Measurements from ENCODE around the gene MMP14.
"Not testable (repeated sequence)": the region's sequence is repeated elsewhere in the genome, so short reads cannot be mapped to it uniquely, and the experiment has no call there.

Gene MMP14

DNA sequence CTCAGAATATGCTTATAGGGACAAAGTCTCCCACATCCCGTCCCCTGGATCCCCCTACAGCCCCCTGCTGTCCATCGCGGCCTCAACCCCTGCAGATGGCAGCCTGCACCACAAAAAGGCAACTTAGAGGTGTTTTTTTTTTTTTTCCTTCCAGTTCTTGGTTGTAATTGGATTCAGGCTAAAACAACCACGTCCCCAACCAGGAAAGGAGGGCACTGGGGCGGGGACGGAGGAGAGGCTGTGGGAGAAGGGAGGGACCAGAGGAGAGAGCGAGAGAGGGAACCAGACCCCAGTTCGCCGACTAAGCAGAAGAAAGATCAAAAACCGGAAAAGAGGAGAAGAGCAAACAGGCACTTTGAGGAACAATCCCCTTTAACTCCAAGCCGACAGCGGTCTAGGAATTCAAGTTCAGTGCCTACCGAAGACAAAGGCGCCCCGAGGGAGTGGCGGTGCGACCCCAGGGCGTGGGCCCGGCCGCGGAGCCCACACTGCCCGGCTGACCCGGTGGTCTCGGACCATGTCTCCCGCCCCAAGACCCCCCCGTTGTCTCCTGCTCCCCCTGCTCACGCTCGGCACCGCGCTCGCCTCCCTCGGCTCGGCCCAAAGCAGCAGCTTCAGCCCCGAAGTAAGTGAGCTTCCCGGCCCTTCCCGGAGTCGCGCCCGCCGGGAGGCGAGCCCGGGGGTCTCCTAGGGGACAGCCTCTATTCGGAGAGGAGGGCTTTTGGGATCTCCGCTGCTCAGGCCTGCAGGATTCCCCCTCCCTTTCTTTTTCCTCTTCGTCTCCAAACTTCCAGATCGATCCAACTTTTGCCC is at the start of gene MMP14:
Gene MMP14, plus strand, starts transcription at position 285 of the 813 bp plus-strand sequence. Its CDS starts 233 bp downstream, at position 518.
- DNase-seq, result no peak

DNA sequence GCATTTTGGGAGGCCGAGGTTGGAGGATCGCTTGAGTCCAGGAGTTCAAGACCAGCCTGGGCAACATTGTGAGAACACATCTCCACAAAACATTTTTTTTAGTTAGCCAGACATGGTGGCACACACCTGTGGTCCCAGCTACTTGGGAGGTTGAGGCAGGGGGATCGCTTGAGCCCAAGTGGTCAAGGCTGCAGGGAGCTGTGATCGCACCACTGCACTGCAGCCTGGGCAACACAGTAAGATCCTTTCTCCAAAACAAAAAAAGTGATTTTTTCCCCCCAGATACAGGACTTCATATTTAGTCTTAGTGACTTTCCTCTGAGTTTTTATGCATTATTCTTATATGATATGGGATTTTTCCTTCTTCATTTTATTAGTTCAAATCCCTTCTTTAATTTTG is 49.7 kb upstream of the MMP14 start:
- DNase-seq, result no peak

DNA sequence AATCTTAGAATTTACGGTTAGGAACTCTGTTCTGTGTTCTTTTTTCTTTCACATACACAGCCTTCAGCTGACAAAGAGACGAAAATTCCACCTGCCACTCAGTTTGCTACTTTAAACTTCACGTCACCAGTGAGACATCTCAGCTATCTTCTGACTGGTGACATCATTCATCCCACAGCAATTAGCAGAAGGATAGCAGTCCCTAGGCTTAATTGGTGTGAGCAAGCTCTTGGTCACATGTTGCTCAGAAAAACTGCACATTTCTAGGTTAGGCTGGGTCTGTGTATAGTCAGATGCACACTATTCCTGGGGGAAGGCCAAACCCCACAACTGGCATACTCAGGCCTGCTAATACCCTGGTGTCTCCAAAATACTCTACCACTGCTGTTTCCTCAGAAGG is 45.1 kb upstream of the MMP14 start:
- no peak for DNase-seq

DNA sequence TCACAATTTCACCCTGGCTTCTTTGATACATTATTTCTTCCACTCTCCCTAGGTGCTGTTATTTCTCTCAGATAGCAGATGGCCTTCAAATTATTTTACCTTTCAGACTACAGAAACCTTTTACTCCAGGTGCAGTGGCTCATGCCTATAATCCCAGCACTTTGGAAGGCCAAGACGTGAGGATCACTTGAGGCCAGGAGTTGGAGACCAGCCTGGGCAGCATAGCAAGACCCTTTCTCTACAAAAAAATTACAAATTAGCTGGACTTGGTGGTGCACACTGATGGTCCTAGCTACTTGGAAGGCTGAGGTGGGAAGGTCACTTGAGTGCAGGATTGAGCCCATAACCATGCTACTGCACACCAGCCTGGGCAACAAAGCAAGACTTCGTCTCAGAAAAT is 44.2 kb upstream of the MMP14 start:
- DNase-seq, result no peak

DNA sequence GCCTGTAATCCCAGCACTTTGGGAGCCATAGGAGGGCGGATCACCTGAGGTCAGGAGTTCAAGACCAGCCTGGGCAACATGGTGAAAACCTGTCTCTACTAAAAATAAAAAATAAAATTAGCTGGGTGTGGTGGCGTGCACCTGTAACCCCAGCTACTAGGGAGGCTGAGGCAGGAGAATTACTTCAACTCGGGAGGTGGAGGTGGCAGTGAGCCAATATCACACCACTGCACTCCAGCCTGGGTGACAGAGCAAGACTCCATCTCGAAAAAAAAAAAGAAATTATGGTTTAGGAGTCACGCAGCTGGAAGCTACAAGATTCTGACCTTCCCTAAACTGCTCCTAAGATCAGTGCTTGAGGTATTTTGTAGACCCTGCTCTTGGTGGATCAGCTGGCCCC is 42.8 kb upstream of the MMP14 start:
- DNase-seq, result not testable (repeated sequence)

DNA sequence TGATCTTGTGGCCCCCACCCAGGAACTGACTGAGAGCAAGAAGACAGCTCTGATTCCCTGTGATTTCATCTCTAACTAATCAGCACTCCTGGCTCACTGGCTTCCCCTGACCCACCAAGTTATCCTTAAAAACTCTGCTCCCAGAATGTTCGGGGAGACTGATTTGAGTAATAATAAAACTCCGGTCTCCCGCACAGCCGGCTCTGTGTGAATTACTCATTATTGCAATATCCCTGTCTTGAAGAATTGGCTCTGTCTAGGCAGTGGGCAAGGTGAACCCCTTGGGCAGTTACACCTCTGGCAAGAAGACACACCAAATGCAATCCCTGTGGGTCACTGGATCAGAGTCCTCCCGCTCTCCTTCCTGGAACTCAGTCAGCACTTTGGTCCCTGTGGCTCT is 42.4 kb upstream of the MMP14 start:
- no peak for DNase-seq

DNA sequence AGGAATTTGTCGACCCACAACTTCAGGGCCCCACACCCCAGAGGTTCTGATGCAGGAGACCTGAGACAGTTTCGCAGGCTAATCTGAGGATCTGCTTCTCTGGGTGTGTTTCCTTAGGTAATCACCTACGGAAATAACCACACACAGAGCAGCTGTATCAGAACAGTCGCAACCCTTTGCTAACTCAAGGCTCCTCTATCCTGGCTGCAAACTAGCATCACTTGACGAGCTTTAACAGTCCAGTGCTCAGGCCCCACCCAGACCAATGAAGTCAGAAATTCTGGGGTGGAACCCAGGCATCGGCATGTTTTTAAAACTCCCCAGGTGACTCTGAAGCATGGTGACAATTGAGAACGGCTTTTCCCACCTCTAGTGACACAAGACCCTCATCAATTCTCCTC is 41.8 kb upstream of the MMP14 start:
- DNase-seq, result no peak

DNA sequence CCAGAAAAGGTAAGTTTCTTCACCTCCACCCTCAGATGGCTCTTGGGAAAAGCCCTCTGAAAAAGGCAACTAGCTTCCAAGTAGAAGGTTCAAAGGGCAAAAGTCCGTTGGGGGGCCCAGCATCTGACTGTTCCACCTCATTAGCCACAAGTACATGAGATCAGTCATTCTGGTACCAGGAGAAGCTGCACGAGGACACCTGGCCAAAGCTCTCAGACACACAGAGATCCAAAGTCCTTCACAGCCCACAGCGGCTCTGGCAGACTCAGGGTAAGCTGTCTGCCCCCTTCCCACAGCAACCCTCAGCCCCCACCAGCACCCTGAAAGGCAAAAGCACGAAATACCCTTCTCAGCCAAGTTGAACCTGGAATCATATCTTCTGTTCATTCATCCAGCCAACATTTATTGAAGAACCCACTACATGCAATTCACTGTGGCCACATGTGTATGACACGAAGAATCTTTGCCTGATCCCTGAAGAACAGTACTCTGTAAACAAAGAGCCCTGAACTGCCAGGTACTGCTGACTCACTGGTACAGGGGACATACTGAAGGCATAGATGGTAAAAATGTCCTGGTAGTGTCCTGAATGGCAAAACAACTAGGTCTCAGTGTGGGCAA is 40.2 kb upstream of the MMP14 start:
- DNase-seq, result no peak

- DNase-seq, result no peak
These were observed 39.1 kb upstream of the MMP14 start for GRCh38 chr14:22797017-22797917.

DNA sequence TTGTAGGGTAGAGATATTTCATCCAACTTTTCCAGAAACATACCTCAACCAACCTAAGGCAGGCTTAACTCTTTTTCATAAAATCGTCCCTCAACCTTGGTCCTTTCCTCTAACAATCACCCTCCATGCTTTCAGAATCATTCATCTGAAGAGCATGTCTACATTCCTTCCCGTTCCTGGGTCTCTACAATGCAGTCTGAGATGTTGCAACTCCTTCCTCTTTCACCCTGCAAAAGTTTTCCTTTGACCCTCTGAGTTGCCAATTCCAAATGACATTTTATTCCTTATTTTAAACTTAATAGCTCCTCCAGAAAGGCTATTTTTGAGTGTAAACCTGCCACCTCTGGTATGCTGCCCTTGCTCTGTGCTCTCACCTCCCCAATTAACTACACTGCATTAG is 37.9 kb upstream of the MMP14 start:
- no peak for DNase-seq

DNA sequence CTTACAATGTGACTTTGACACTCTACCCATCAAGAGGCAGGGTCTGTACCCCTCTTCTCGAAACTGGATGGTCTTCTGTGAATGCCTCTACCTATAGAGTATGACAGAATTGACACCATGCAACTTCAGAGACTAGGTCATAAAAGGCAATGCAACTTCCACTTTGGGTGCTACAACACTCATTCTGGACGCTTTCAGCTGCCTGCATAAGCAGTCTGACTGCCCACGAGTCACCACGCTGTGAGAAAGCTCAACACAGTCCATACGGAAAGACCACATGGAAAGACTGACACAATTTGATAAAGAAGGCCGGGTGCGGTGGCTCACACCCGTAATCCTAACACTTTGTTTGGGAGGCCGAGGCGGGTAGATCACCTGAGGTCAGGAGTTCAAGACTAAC is 36.0 kb upstream of the MMP14 start:
- DNase-seq, result no peak

- DNase-seq, result no peak
These were observed 34.7 kb upstream of the MMP14 start for GRCh38 chr14:22801716-22802115.

- DNase-seq, result no peak
These were observed 33.3 kb upstream of the MMP14 start for GRCh38 chr14:22802860-22803686.

DNA sequence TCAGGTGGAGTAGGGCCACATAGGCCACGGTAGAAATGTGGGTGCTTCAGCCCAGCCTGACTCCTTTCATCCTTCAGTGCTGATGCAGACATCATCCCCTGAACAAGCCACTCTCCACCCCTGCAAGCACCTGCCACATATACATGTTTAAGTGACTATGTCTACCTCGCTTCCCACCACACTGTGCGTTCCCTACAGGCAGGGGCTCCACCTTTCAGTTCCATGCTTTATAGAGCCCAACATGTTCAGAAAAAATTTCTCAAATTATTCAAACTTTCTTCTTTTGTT is 32.8 kb upstream of the MMP14 start:
- DNase-seq, result no peak

DNA sequence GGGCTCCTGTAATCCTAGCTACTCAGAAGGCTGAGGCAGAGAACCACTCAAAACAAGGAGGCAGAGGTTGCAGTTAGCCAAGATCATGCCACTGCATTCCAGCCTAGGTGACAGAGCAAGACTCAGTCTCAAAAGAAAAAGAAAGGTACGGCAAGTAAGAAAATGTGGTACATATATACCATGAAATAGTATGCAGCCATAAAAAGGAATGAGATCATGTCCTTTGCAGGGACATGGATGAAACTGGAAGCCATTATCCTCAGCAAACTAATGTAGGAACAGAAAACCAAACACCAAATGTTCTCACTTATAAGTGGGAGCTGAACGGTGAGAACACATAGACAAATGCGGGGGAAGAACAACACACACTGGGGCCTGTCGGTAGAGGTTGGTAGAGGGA is 31.1 kb upstream of the MMP14 start:
- DNase-seq, result not testable (repeated sequence)

GRCh38 chr14:22807432-22808087 is 28.8 kb upstream of the MMP14 start:
- no peak for DNase-seq

DNA sequence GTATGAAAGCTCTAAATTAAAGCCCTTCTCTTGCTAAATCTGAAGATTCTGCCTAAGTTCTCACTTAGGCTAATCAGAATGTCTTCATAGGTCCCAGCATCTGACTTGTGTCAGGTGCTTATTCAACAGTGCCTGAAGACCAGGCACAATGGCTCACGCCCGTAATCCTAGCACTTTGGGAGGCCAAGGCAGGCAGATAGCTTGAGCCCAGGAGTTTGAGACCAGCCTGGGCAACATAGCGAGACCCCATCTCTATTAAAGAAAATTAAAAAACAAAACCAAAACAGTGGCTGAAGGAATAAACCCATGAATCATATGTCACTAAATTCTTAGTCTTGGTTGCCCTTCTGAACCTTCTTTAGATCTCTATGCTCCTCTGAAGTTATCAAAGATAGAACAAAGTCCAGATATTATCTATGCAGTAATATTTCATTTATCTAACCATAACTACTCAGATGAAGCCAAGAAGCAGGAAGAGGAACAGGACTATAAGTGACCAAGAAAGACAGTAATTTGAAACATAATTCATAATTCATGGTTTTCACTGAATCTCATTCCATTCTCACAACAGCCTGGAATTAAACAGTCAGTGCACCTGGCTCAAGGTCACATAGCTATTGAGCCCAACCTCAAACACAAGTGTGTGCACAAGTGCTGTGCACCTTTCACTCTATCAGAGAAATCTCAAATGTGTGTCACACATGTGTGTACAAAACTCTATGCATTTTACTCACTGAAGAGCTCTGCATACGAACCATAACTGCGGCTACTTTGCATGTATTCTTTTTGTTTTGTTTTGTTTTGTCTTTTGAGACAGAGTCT is 27.8 kb upstream of the MMP14 start:
- DNase-seq, result no peak

DNA sequence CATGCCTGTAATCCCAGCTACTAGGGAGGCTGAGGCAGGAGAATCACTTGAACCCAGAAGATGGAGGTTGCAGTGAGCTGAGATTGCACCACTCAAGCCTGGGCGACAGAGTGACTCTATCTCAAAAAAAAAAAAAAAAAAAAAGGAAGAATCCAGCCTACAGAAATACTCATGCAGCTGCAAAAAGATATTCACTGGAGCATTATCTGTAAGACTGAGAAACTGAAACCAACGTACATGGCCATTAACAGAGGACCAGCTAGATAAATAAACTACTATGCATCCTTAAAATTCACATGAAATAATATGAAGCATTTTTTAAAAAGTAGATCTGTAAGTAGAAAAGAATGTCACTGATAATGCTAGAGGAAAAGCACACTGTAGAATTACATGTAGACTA is 24.7 kb upstream of the MMP14 start:
- DNase-seq, result peak in 1 of 2 donors; percentile 41

DNA sequence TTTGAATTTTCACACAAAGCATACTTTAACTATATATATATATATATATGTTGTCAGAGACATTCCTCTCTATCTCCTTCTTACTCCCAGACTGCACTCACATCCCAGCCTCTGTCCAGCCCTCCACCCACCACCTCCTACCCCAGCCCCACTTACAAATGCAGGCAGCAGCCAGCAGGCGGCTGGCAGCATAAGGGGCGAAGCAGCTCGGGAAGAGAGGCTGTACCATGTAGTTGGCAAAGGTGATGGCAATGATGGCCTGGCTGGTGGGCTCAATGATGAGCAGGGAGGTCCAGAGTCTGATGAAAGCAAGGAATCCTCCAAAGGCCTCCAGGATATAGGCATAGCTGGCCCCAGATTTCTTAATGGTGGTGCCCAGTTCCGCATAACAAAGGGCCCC is 23.6 kb upstream of the MMP14 start:
- DNase-seq, result no peak

DNA sequence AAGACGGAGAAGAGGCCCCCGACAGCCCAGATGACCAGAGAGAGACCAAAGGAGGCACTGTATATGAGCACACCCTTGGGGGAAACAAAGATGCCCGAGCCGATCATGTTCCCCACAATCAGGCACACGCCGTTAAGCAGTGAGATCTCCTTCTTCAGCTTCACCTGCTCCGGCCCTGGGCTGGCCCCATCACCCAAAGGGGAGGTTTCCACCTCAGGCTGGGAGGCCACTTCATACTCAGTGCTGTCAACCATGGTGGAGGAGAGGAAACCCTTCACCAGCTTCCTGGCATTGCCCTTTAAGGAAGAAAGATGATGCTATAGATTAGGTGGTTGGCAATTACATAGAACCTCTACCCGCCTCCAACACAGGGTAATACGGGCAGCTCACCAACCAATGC is 23.2 kb upstream of the MMP14 start:
- DNase-seq, result no peak

DNA sequence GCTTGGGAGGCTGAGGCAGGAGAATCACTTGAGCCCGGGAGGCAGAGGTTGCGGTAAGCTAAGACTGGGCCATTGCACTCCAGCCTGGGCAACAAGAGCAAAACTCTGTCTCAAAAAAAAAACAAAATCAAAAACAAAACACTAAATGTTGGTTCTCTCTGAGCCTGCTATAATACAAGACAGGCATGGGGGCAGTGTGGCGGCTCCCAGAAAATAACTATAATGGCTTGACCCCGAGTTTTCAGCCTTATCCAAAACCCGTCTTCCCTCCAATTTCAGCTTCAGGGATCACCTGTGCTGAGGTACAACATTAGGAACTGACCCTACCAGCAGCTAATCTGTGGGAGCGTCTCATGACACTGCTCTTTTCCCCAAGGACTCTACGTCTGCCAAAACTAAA is 22.0 kb upstream of the MMP14 start:
- DNase-seq, result no peak
